ENCODE data around the gene ODF2.
A peak's percentile ranks its signal among the peaks of the same experiment; 100 is the strongest.
"Not testable (repeated sequence)": the region's sequence is repeated elsewhere in the genome, so short reads cannot be mapped to it uniquely, and the experiment has no call there.

Gene ODF2

DNA sequence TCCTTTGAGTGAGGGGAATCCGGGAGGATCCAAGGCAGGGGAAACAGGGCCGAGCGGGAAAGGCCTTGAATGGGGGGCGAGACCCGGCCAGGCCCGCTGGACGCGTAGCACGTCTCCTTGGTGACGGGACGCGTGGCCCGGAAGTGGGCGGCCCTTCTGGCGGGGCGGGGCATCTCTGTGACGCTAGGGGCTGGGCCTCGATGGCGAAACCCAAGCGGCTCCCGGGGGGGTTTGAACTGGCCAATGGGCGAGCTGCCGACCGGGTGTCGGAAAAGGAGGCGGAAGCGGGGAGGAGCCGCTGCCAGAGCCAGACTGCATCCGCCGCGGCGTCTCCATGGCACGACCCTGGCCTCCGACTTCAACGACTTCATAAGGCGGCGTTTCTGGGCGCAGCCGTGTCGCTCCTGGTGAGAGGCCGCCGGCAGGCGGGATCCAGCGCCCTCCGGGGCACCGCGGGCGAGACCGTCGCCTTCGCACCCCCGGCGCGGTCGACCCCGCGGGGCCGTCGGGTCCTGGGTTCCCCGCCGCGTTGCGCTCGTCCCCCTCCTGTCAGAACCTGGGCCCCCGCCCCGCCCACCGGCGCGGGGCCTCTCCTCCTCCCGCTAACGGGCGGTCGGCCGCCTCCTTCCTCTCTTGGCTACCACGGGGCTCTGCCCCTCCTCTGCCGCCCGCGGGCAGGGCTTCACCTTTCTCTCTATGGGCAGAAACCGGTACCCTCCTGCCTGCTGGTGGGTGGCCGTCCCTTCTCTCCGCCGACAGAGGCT is at the start of gene ODF2:
TSS of gene ODF2 (plus strand) at position 158 of the 764 bp plus-strand sequence. CDS start at position 244, 86 bp downstream.
- peak; percentile 96 for DNase-seq

DNA sequence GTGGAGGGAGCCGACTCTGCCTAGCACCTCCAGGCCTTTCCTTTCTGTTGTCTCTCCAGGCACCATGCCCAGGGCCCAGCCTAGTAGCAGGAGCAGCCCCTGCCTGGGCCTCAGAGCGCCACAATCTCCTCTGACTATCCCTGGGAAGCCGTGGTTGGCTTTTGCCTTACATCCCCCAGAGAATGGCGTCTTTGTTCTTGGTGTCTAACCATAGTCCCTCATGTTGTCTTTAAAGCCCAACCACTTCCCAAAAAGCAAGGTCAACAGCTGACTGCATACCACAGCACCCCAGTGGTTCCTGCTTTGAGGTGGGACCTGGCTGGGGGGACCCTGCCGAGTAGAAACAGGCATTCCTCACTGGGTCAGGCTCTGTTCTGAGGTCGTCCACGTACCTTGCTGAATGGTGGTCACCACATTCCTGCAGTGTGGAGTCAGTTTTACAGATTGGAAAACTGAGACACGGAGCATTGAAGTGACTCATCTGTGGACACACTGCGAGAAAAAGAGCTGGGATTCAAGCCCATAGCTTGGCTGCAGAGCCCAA is 48.9 kb upstream of the ODF2 start:
- peak; percentile 31 for DNase-seq

DNA sequence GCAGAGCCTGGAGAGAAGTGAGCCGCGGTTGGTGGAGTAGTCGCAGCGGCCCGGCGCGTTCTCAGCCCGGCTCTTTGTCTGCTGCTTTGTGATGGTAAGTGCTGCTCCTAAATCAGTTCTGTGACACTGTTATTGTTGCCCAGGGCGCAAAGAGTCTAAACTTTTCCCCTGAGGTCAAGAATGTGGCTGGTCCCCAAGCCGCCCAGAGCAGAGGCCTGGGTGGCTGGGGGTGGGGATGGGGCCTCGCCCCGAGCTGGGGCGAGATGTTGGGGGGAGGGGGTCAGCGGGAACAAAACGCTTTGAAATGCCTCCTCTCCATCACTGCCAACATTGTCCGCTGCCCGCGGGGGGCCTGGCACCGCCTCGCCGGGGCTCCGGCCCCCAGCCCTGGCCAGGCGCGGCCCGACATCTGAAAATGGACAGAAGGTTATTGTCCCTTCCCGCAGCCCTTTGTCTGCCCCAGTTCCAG is 46.8 kb upstream of the ODF2 start:
- DNase-seq, result no peak

DNA sequence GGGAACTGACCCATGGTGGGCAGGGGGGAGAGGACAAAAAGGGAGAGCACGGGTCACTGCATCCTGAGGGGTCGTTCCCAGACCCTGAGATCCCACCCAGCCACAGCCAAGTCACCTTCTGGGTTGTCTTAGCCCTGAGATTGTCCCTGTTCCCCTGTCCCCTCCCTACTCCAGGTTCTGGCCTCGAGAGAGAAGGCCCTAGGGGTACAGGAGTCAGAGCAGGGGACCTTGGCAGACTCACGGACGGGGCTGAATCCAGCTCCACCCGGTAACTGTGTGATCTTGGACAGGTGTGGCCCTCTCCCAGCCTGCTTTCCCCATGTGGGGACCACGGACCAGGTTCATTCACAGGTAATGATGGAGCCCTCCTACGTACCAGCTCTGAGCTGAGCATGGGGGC is 46.4 kb upstream of the ODF2 start:
- no peak for DNase-seq

DNA sequence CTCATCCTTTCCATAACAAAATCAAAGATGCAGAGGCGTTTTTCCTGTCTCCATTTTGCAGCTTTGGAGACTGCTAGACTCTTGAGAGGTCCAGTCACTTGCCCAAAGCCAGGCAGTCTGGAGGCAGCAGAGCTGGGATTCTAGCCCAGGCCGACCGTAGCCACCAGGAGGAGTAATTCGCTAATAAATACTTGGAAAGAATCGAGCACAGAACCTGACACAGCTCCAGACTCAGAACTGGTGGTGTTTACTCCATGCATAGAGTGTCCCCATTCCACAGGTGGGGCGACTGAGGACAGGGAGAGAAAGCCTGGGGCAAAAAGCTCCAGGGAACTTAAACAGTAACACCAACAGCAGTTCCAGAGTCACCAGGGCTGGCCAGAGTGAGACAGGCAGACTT is 45.8 kb upstream of the ODF2 start:
- peak; percentile 18 for DNase-seq

DNA sequence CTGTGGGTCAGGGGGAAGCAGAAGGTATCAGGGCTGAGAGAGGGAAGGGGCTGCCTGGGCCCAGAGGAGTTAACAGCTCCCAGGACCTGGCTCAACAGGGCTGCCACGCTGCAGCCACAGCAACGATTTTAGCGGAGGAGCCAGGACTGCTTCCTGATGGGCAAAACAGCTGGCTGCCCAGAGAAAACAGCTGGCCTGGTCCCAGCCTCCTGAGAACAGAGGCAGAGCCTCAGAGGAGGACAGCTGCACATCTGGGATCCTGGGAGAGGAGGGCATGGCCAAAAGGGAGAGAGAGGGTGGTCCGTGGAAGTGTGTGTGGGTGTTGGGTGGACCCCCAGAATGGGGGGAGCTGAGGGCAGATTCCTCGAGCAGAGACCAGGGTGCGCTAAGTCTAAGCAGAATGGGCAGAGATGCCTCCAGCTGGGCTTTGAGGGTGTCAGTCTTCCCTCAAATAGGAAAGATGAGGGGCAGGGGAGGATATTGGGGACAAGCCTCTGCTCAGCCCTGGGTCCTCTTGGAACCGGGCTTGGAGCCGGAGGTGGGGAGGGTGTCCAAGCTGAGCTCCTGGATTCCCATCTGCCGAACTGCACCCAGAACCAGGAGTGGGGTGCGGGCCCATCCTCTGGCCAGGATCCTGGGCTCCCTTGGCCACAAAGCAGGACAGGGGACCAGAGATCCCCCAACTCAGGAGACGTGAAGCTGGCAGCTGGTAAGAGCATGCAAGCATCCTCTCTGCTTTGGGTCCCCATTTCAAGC is 44.3 kb upstream of the ODF2 start:
- no peak for DNase-seq

DNA sequence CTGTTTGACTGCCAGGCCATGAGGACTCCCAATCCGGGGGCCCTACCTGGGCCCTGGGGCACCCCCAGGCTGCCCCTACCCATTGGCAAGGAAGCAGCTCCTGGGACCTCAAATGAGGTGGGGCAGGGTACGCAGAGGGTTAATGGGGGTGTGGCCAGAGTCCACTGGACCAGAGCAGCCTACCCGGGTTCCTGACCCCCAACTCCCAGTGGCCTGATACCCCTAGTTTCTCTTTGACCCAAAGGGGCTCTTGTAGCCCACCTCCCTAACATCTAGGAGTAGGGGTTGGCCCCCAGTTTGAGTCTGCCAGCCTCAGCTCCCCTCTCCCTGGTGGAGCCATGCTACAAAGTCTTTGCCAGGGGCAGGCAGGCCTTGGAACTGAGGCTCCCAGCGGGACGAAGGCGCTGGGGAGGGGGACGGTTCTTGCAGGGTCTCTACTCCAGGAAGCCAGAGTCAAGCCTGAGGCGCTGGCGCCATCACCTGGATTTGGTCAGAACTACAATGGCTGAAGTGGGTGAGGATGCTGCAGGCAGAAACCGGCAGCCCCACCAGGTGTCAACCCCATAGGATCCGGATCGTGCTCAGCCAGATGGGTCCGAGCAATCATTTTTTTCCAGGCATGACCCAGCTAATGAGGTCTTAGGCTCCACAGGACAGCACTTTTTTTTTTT is 43.6 kb upstream of the ODF2 start:
- peak; percentile 39 for DNase-seq

DNA sequence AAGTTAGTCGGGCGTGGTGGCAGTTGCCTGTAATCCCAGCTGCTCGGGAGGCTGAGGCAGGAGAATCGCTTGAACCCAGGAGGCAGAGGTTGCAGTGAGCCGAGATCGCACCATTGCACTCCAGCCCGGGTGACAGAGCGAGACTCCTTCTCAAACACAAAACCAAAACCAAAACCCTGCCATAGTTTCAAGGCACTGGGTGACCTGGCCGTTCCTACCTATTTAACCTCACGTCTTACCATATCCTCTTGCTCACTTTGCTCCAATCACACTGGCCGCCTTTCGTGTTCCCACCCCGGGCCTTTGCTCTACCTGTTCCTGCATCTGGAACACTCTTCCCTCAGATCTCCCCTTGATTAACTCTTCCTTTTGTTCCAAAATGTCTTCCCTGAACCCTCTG is 42.1 kb upstream of the ODF2 start:
- DNase-seq, result not testable (repeated sequence)

DNA sequence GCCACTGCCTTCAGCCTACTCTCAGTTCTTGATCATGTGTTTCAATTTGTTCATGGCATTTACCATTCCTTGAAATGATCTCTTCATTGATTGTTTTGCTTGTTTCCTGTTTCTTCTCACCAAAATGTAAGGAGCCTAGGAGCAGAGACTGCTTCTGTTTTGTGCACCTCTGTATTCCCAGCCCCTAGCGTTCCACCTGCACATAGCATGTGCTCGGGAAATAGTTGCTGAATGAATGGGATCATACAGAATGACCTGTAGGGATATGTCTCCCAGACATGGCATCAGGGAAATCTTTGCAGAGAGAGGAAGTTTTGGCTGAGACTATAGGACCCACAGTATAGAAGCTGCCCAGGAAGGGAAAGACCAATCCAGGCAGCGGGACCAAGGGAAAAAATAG is 41.3 kb upstream of the ODF2 start:
- DNase-seq, result no peak

DNA sequence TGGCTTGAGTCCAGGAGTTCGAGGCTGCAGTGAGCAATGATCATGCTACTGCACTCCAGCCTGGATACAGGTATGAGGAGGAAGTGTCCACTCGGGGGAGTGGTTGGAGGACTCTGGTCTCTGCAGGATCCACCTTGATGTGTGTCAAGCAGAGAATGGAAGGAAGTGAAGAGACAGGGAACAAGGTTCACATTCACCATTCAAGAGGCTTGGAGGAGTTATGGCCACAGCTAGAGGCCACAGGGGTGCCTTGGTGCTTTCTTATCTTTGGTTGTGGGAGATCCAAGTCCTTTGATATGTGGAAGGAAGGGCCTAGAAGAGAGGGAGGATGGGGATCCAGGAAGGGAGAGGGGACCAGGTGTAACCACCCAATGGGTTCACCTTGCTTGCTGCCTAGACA is 40.5 kb upstream of the ODF2 start:
- no peak for DNase-seq

DNA sequence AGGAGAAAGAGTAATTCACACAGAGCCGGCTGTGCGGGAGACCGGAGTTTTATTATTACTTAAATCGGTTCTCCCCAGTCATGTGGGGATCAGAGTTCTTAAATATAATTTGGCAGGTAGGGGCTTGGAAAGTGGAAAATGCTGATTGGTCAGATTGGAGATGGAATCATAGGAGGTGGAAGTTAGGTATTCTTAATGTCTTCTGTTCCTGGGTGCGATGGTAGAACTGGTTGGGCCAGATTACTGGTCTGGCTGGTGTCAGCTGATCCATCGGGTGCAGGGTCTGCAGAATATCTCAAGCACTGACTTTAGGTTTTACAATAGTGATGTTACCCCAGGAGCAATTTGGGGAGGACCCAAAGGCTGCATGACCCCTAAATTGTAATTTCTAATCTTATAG is 39.8 kb upstream of the ODF2 start:
- DNase-seq, result no peak

DNA sequence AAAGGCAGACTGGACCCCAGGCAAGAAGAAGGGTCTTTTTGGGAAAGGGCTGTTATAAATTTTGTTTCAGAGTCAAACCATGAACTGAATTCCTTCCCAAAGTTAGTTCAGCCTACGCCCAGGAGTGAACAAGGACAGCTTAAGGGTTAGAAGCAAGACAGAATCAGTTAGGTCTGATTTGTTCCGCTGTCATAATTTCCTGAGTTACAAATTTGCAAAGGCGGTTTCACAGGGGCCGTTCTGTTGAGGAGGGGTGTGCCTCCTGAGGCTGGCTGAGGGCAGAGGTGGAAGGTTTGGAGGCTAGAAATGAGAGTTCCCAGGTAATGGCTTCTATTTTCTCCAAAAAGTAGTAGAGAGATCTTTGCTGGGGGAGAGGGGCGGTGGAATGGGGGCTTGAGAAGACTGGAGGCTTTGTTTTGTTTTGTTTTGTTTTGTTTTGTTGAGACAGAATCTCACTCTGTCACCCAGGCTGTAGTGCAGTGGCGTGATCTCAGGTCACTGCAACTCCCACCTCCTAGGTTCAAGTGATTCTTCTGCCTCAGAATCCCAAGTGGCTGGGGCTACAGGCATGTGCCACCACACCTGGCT is 39.3 kb upstream of the ODF2 start:
- no peak for DNase-seq

DNA sequence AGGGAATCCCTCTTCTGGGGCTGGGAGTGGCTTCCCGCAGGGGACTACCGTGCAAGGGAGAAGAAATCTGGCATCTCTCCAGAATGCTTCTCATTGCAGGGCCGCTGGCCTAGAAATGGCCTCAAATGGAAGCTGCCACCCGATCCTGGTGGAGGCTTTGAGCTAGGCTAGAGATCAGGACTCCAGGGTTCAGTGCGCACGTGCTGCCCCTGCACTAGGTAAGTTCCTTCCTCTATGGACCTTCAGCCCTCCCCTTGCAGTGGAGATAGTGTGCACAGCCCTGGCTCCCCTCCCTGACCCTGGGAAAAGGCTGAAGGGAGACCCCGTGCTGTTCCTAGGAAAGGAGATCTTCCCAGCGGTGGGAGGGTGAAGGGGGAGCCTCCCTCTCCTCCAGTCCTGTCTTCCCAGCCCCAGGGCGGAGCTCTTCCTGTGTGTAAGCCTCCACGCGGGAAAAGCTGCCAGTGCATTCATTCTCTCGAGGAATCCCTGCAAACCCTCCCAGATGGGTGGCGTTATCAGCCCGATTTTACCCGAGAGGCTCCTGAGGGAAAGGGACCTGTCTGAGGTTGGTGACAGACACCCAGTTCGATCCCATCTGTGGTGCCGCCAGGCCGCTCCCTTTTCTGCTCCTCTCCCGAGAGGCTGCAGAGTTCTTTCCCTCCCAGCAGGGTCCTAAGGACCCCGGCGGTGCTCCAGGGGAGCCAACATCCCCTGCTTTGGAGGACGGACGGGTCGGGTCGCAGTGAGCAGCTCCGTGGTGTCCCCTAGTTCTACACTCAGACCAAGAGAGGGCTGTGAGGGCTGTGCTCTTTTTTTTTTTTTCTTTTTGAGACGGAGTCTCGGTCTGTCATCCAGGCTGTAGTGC is 36.5 kb upstream of the ODF2 start:
- DNase-seq, result peak; percentile 45

DNA sequence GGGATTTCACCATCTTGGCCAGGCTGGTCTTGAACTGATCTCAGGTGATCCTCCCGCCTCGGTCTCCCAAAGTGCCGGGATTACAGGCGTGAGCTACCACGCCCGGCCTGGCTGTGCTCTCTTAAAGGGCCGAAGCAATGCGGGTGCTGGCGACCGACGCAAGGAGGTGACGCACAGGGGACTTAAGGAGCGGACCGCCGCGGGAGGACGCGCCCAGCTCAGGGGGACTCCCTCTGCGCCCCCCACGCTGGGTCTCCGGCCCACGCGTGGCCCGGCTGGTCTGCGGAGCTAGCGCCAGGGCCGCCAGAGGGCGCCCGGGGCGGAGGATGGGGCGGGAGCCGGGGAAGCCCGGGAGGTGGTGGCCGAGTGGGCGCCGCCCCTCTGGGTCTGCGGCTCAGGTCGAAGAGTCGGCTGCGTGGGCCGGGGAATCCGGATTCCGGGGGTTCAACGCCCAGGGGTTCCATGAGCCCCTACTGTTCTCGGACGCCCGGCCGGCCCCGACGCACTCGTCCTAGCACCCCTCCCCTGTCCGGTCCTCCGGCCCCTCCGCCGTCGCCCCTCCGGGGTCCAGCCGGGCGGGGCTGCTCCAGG is 35.7 kb upstream of the ODF2 start:
- DNase-seq, result peak; percentile 61

DNA sequence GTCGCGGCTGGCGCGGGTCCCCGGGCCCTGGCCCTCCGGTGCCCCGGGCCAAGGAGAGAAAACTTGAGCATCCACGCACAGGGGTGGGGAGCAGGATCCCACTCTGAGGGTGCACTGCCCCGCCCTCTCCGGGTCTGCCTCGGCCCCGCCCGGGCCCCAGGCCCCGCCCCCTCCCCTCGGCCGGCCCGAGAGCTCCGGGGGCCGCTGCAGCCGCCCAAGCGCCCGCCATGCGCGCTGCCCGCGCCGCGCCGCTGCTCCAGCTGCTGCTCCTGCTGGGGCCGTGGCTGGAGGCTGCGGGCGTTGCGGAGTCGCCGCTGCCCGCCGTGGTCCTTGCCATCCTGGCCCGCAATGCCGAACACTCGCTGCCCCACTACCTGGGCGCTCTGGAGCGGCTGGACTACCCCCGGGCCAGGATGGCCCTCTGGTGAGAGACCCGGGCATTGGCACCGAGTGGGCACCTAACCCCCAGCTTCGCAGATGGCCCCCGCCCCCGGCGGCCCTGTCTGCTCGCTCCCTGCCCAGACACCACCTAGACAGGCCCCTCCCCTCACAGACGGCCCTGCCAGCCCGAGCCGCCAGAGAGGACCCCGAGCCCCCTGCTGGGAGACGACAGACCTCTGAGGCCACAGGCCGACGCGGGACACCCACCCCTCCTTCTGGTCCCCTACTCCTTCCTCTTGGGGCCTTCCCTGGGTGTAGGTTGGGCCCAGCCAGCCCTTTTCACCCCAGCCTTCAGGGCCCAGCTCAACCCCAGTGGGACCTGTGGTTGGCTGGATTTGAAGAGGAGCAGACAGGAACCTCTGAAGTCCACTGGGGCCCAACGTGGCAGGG is 34.9 kb upstream of the ODF2 start, which contains the start of gene CERCAM:
TSS of gene CERCAM (plus strand) at position 207 of the 831 bp plus-strand sequence. CDS start at position 228, 21 bp downstream.
- DNase-seq, result peak; percentile 53

DNA sequence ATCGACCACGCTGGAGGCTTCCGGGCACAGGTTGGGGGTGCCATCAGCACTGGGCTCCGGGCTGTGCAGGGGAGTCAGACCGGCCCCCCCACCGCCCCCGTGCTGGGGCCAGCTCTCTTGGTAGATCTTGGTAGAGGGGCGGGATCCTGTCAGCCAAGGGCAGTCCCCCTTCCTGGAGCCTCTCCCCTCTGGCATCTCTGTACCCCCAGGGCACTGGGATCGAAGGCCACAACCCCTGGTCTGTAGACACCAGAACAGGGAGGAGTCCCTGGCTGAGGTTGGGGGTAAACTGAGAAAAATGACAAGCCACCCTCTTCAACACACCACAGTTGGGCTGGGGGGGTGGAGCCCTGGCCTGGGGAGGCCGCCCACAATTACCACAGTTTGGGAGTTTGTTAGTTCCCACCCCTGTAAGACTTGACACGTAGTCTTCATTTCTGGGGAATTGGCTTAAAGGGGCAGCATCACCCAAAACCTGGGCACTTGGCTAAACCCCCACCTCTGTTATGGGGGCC is 34.3 kb upstream of the ODF2 start:
- DNase-seq, result peak; percentile 33

DNA sequence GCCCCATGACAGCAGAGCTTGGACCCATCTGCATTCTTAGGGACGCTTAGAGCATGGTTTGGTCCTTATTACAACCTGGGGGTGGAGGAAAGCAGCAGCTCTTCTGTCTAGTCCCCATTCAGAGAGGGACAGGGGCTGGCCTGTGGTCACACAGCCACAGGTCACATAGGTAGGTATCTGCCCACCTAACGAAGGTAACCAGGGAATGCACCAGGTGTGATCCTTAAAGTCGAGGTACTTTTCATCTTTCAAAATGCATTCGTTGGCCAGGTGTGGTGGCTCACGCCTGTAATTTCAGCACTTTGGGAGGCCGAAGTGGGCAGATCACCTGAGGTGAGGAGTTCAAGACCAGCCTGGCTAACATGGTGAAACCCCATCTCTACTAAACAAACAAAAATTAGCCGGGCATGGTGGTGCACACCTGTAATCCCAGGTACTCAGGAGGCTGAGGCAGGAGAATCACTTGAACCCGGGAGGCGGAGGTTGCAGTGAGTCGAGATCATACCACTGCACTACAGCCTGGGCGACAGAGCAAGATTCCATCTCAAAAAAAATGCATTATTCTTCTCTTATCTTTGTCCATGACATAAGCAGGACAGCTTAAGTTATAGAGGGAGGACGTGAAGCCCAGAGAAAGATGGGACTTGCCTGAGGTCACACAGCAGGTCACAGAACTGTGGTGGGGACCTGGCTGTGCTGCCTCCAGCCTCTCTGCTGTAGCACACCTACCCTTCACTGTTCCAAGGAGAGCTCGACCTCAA is 33.6 kb upstream of the ODF2 start:
- not testable (repeated sequence) for DNase-seq

DNA sequence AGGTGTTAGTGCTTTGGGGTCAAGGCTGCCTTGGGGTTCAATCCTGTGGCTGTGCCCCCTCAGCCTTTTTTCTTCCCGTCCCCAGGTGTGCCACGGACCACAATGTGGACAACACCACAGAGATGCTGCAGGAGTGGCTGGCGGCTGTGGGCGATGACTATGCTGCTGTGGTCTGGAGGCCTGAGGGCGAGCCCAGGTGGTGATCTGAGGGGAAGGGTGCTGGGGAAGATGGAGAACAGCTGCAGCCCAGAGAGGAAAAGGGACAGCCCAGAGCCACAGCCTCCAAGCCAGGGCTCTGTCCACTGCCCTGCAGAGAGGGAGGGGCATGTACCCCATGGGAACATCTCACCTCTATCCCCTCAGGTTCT is 33.0 kb upstream of the ODF2 start:
- DNase-seq, result no peak

DNA sequence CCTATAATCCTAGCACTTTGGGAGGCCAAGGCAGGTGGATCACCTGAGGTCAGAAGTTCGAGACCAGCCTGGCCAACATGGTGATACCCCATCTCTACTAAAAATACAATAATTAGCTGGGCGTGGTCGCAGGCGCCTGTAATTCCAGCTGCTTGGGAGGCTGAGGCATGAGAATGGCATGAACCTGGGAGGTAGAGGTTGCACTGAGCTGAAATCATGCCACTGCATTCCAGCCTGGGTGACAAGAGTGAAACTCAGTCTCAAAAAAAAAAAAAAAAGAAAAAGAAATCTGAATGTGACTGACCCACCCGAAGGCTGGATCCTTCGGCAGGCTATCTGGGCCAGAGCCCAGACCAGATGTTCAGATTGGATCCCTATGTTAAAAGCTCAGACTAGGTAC is 32.5 kb upstream of the ODF2 start:
- DNase-seq, result not testable (repeated sequence)
